ENCODE measurements around the gene NDST4.
A peak's percentile ranks its signal among the peaks of the same experiment; 100 is the strongest.

Gene NDST4

GRCh38 chr4:114900934-114901333 lies 212.5 kb downstream of the NDST4 start:
- no peak for DNase-seq

GRCh38 chr4:114890773-114891172 lies 222.6 kb downstream of the NDST4 start:
- DNase-seq, result no peak

GRCh38 chr4:114886761-114887160 lies 226.7 kb downstream of the NDST4 start:
- DNase-seq, result no peak

GRCh38 chr4:114883641-114884040 lies 229.8 kb downstream of the NDST4 start:
- DNase-seq, result no peak

GRCh38 chr4:114879916-114880669 lies 233.3 kb downstream of the NDST4 start:
- DNase-seq, result no peak

GRCh38 chr4:114875630-114876029 lies 237.8 kb downstream of the NDST4 start:
- peak; percentile 3 for DNase-seq

- DNase-seq, result no peak
These were observed 239.1 kb downstream of the NDST4 start for GRCh38 chr4:114874321-114874720.

GRCh38 chr4:114870987-114871386 lies 242.4 kb downstream of the NDST4 start:
- no peak for DNase-seq

- no peak for DNase-seq
These were observed 246.3 kb downstream of the NDST4 start for GRCh38 chr4:114866901-114867670.

- no peak for DNase-seq
These were observed 249.4 kb downstream of the NDST4 start for GRCh38 chr4:114864060-114864459.

GRCh38 chr4:114860786-114861185 lies 252.6 kb downstream of the NDST4 start:
- no peak for DNase-seq

- no peak for DNase-seq
These were observed 255.6 kb downstream of the NDST4 start for GRCh38 chr4:114857831-114858230.

GRCh38 chr4:114839986-114840385 lies 273.4 kb downstream of the NDST4 start:
- DNase-seq, result no peak

GRCh38 chr4:114830628-114831027 lies 282.8 kb downstream of the NDST4 start:
- DNase-seq, result no peak

GRCh38 chr4:114827651-114828050 lies 285.8 kb downstream of the NDST4 start:
- no peak for DNase-seq

GRCh38 chr4:114815760-114816159 lies 297.7 kb downstream of the NDST4 start:
- no peak for DNase-seq

- DNase-seq, result no peak
These were observed 299.5 kb downstream of the NDST4 start for GRCh38 chr4:114813961-114814360.

GRCh38 chr4:114811564-114812301 lies 301.7 kb downstream of the NDST4 start:
- no peak for DNase-seq

- DNase-seq, result peak; percentile 39
These were observed 305.5 kb downstream of the NDST4 start for GRCh38 chr4:114807759-114808404.

GRCh38 chr4:114807357-114807756 lies 306.1 kb downstream of the NDST4 start:
- no peak for DNase-seq

- no peak for DNase-seq
These were observed 321.4 kb downstream of the NDST4 start for GRCh38 chr4:114791976-114792375.

GRCh38 chr4:114785570-114785969 lies 327.9 kb downstream of the NDST4 start:
- no peak for DNase-seq

GRCh38 chr4:114783215-114783595 lies 330.2 kb downstream of the NDST4 start:
- DNase-seq, result no peak

Measured in fibroblast of upper back skin (primary cell).